A549 (cell line): ENCODE data around the gene EBF3. TPM values are rescaled to one million over a fixed set of nuclear protein-coding genes. Genes with fewer than 3 reads are reported as not detected.

Source experiments
- ATAC-seq, 2 experiments: fragments of 200-7000 bp in 1 of 2; fragments of >200 bp in 1 of 2; cut with Nextera tagmentation in 1 of 2; cut with Tn5 transposase in 1 of 2; 3 replicates each; pipeline versions ENCODE4 v1.8.0 to v1.9.1; 2018 to 2020; ENCODE audit warnings: mild to moderate bottlenecking in 1 of 2, moderate library complexity in 1 of 2
- CTCF ChIA-PET: fragments of 300-600 bp; sonication (Branson Sonifier 250); formaldehyde crosslinking; extraction: SDS; loops from one replicate; lab custom pipeline; 2021; ENCODE audit warnings: antibody characterized with exemption, inconsistent platforms; lab: Yijun Ruan, JAX
- POLR2A ChIA-PET: fragments of 350-600 bp; formaldehyde crosslinking; extraction: SDS; loops from one replicate; lab custom pipeline; 2021; ENCODE audit warnings: antibody characterized with exemption, inconsistent platforms; lab: Yijun Ruan, JAX
- DNase-seq, 2 experiments: peaks; one replicate each; pipeline versions ENCODE4 v3.0.0 to v3.0.0-alpha.2; 2011 to 2016; ENCODE audit warnings: low read depth in 1 of 2, low spot score in 1 of 2
- FAIRE-seq: peaks from 2 replicates; lab custom pipeline; 2011; peaks lifted over from hg19 to GRCh38; lab: Jason Lieb, UNC
- H3K27ac ChIP-seq, 2 experiments: fragments of >200 bp; sonication (Bioruptor Twin); formaldehyde crosslinking; 3 replicates each; pipeline ENCODE4 v1.5.1; 2016 to 2017
- H3K4me1 ChIP-seq: fragments of >200 bp; sonication (Bioruptor Twin); formaldehyde crosslinking; 3 replicates; pipeline ENCODE4 v1.6.1; 2016
- H3K4me2 ChIP-seq: fragments of >200 bp; sonication (Bioruptor Twin); formaldehyde crosslinking; 3 replicates; pipeline ENCODE4 v1.6.1; 2016
- H3K4me3 ChIP-seq: fragments of >200 bp; sonication (Bioruptor Twin); formaldehyde crosslinking; 3 replicates; pipeline ENCODE4 v1.5.1; 2016
- H3K9me3 ChIP-seq: fragments of >200 bp; sonication (Bioruptor Twin); formaldehyde crosslinking; 3 replicates; pipeline ENCODE4 v1.6.1; 2016
- ATOH8 ChIP-seq: fragments of 250-450 bp; sonication (Bioruptor Pico); IDR thresholded peaks from 2 replicates; pipeline ENCODE4 v1.5.0; 2020; ENCODE audit warnings: low read depth, mild to moderate bottlenecking, moderate library complexity
- BCL3 ChIP-seq: fragments of >200 bp; sonication (Bioruptor Twin); formaldehyde crosslinking; IDR thresholded peaks from 3 replicates; pipeline ENCODE4 v1.6.1; 2016
- CBX8 ChIP-seq: fragments of 200-600 bp; sonication (generic); IDR thresholded peaks from 2 replicates; pipeline ENCODE4 v1.6.1; 2016
- CHD2 ChIP-seq: fragments of 150-350 bp; IDR thresholded peaks from 2 replicates; pipeline ENCODE4 v1.6.1; 2014; ENCODE audit warnings: low read length; ENCODE audit not compliant: partially characterized antibody
- EP300 ChIP-seq, 2 experiments: fragments of >200 bp; sonication (Bioruptor Twin); formaldehyde crosslinking; IDR thresholded peaks; 2 replicates in 1 of 2; 3 replicates in 1 of 2; pipeline ENCODE4 v1.6.1; 2016 to 2017
- FOSB ChIP-seq: fragments of 250-450 bp; sonication (Bioruptor Pico); IDR thresholded peaks from 2 replicates; pipeline ENCODE4 v1.5.0; 2020; ENCODE audit warnings: mild to moderate bottlenecking, moderate library complexity
- HOXB13 ChIP-seq: fragments of 250-450 bp; sonication (Bioruptor Pico); IDR thresholded peaks from 2 replicates; pipeline ENCODE4 v1.5.0; 2020; ENCODE audit warnings: low read depth, mild to moderate bottlenecking, moderate library complexity
- HOXB5 ChIP-seq: fragments of 250-450 bp; sonication (Bioruptor Pico); IDR thresholded peaks from 2 replicates; pipeline ENCODE4 v1.5.0; 2020; ENCODE audit warnings: mild to moderate bottlenecking, moderate library complexity
- JUN ChIP-seq, 2 experiments: fragments of >200 bp; sonication (Bioruptor Twin); formaldehyde crosslinking; IDR thresholded peaks; 2 replicates in 1 of 2; 3 replicates in 1 of 2; pipeline ENCODE4 v1.6.1; 2016 to 2017
- JUNB ChIP-seq: fragments of >200 bp; sonication (Bioruptor Twin); formaldehyde crosslinking; IDR thresholded peaks from 2 replicates; pipeline ENCODE4 v1.6.1; 2016
- KDM5A ChIP-seq: fragments of 200-600 bp; sonication (generic); IDR thresholded peaks from 2 replicates; pipeline ENCODE4 v1.6.1; 2016; ENCODE audit warnings: antibody characterized with exemption, mild to moderate bottlenecking
- NFE2L2 ChIP-seq: fragments of 150-350 bp; conservative IDR thresholded peaks from 2 replicates; pipeline ENCODE4 v1.6.1; 2014; ENCODE audit warnings: low read length
- NR3C1 ChIP-seq: fragments of >200 bp; sonication (Bioruptor Twin); formaldehyde crosslinking; IDR thresholded peaks from 3 replicates; pipeline ENCODE4 v1.6.1; 2017
- PBX3 ChIP-seq: IDR thresholded peaks from 2 replicates; pipeline ENCODE4 v1.6.1; 2012
- PHF8 ChIP-seq: fragments of 200-600 bp; sonication (generic); IDR thresholded peaks from 2 replicates; pipeline ENCODE4 v1.6.1; 2016; ENCODE audit warnings: low read depth, mild to moderate bottlenecking, antibody characterized with exemption, moderate library complexity, borderline replicate concordance
- POLR2A ChIP-seq: IDR thresholded peaks from 2 replicates; pipeline ENCODE4 v1.6.1; 2012; ENCODE audit warnings: mild to moderate bottlenecking, low read length
- POLR2AphosphoS2 ChIP-seq: conservative IDR thresholded peaks from 2 replicates; pipeline ENCODE4 v1.6.1; 2012; ENCODE audit warnings: low read length, improper control_type of control experiment, inconsistent platforms
- SMC3 ChIP-seq: fragments of >200 bp; sonication (Bioruptor Twin); formaldehyde crosslinking; IDR thresholded peaks from 3 replicates; pipeline ENCODE4 v1.6.1; 2018; ENCODE audit warnings: inconsistent platforms
- ZC3H11A ChIP-seq: fragments of 450-650 bp; IDR thresholded peaks from 2 replicates; pipeline ENCODE4 v1.6.1; 2014; ENCODE audit warnings: antibody characterized with exemption, mild to moderate bottlenecking
- ZFP36 ChIP-seq: fragments of 450-650 bp; IDR thresholded peaks from 2 replicates; pipeline ENCODE4 v1.6.1; 2014; ENCODE audit warnings: borderline replicate concordance; ENCODE audit not compliant: partially characterized antibody
- ZNF302 ChIP-seq: fragments of 250-450 bp; sonication (Bioruptor Pico); IDR thresholded peaks from 2 replicates; pipeline ENCODE4 v1.9.0; 2021; ENCODE audit warnings: inconsistent platforms, mild to moderate bottlenecking, moderate library complexity
- WGBS: methylation state at CpG from one replicate; pipeline ENCODE4 v1.1.6; 2017; ENCODE audit errors: missing lambda C conversion rate; 5-methylcytosine and 5-hydroxymethylcytosine counted together
- polyA plus RNA-seq, 4 experiments: library from polyadenylated mRNA; depleted of rRNA in 3 of 4; stranded (reverse); fragments of >200 nt; fragmentation: RNase III in 1 of 4; extraction: RNeasy Plus Mini Kit Qiagen cat#74134 plus additional on column Dnase treatment in 1 of 4; gene quantifications; 2 replicates in 3 of 4; 3 replicates in 1 of 4; pipeline ENCODE4 v1.2.3, GENCODE V29; 2011 to 2017
- TF ChIP-seq, protein P1 (sequence below): fragments of >200 bp; sonication (Bioruptor Twin); formaldehyde crosslinking; IDR thresholded peaks from 3 replicates; pipeline ENCODE4 v1.5.1; 2016

The EBF3 gene
- polyA plus RNA-seq, 2 of the 4 experiments (the other 2 are of a cell fraction), result 0.12 TPM; not detected in 1

DNA sequence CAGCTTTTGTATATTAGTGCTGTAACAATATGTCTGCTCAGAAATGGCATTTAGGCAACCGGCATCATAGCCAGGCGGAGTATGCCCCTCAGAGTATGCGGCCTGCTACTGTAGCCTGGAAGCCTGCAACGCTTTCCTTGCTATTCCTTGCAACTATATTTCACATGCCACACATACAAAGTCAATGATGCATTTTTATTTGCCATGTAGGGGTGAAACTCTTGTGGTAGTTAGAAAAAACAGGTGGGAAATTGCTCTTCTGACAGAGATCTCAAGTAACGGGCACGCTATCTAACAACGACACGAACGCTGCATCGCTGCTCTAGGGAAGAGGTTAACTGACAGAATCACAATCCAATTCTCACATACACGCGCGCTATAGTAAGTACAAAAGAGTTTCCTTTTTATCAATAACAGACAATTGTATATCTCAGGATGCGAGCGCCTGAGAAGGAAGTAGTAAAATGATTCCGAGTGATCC lies 5.9 kb downstream of the EBF3 start:
- H3K4me3 ChIP-seq, result no peak overlapping the region
- DNase-seq (no peak), FAIRE-seq (no peak), ATAC-seq (no peak)
- TF ChIP-seq HOXB5 (CRISPR knock-in tag), result no peak
- TF ChIP-seq ZC3H11A, result no peak
- no peak for TF ChIP-seq FOSB (CRISPR knock-in tag)
- no peak for TF ChIP-seq CBX8
- no peak for TF ChIP-seq BCL3
- TF ChIP-seq KDM5A, result no peak
- no peak for TF ChIP-seq NFE2L2
- H3K4me1 ChIP-seq, result peaks cover 26% of the 10 kb centered on the region
- CTCF ChIA-PET, result interaction anchor here (3.3 kb wide), 1 partner anchor 13 kb away, joined by 12 read pairs; no protein-coding TSS in a partner anchor
- H3K9me3 ChIP-seq, result no peaks in the 10 kb centered on the region
- WGBS, result 95% methylated on average over 16 of the region's 16 CpGs
- POLR2A ChIA-PET, result no interaction called here
- no peak overlapping the region for H3K4me2 ChIP-seq
- no peak overlapping the region for H3K27ac ChIP-seq

- 78% methylated on average over 18 of the region's 18 CpGs for WGBS
- Histone ChIP-seq H3K27ac (no peak overlapping the region; a peak in 1 of 6 replicates), H3K4me3 (no peak overlapping the region), H3K4me2 (no peak overlapping the region; the same call in 2 of the 3 replicates), H3K4me1 (peaks cover 33% of the 10 kb centered on the region), H3K9me3 (no peaks in the 10 kb centered on the region)
- ChIA-PET POLR2A (no interaction called here), CTCF (interaction anchor here (0.5 to 3.3 kb wide), 2 partner anchors 14 to 1735 kb away, joined by 3 to 12 read pairs; no protein-coding TSS in a partner anchor)
- TF ChIP-seq ATOH8 (CRISPR knock-in tag) (no peak), JUN (IDR thresholded peaks at IDR 0.05) (no peak), PHF8 (no peak), EP300 (IDR thresholded peaks at IDR 0.05) (no peak), PBX3 (no peak), ZFP36 (no peak), SMC3 (no peak), POLR2A (no peak), NR3C1 (no peak), HOXB13 (CRISPR knock-in tag) (no peak), KDM5A (no peak), ZC3H11A (no peak), ZNF302 (CRISPR knock-in tag) (no peak), HOXB5 (CRISPR knock-in tag) (no peak), POLR2AphosphoS2 (no peak), CHD2 (no peak), FOSB (CRISPR knock-in tag) (no peak), JUNB (no peak)
- TF ChIP-seq, protein P1, sequence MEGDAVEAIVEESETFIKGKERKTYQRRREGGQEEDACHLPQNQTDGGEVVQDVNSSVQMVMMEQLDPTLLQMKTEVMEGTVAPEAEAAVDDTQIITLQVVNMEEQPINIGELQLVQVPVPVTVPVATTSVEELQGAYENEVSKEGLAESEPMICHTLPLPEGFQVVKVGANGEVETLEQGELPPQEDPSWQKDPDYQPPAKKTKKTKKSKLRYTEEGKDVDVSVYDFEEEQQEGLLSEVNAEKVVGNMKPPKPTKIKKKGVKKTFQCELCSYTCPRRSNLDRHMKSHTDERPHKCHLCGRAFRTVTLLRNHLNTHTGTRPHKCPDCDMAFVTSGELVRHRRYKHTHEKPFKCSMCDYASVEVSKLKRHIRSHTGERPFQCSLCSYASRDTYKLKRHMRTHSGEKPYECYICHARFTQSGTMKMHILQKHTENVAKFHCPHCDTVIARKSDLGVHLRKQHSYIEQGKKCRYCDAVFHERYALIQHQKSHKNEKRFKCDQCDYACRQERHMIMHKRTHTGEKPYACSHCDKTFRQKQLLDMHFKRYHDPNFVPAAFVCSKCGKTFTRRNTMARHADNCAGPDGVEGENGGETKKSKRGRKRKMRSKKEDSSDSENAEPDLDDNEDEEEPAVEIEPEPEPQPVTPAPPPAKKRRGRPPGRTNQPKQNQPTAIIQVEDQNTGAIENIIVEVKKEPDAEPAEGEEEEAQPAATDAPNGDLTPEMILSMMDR, result no peak
- FAIRE-seq (no peak), DNase-seq (no peak), ATAC-seq (no peak)
Observed at GRCh38 chr10:129956876-129957673, 7.0 kb downstream of the EBF3 start.
